Activated CD4-positive, alpha-beta memory T cell treated with anti-CD3 and anti-CD28 coated beads, Interleukin-2, amount 10 ng/mL, durations not matched to agents 7 days and 5 days (primary cell): Measurements from ENCODE around the gene TMEM168. TPM values are rescaled to one million over a fixed set of nuclear protein-coding genes. Genes with fewer than 3 reads are reported as not detected.
A peak's percentile ranks its signal among the peaks of the same experiment; 100 is the strongest.
"Not testable (repeated sequence)": the region's sequence is repeated elsewhere in the genome, so short reads cannot be mapped to it uniquely, and the experiment has no call there.

ENCODE experiments used
- CTCF ChIA-PET: fragments of 350-600 bp; sonication (Branson Sonifier 250); formaldehyde crosslinking; loops from one replicate; lab custom pipeline; 2021; ENCODE audit warnings: antibody characterized with exemption, inconsistent platforms; lab: Charles Lee
- POLR2A ChIA-PET: fragments of 350-600 bp; sonication (Branson Sonifier 250); formaldehyde crosslinking; loops from one replicate; lab custom pipeline; 2021; ENCODE audit warnings: antibody characterized with exemption; lab: Charles Lee
- DNase-seq: peaks from one replicate; pipeline ENCODE4 v3.0.0-alpha.2; 2020
- H3K27ac Mint-ChIP-seq: one replicate; pipeline ENCODE4 v1.8.0; 2021; ENCODE audit warnings: mild to moderate bottlenecking, mixed read lengths
- H3K27me3 Mint-ChIP-seq: one replicate; pipeline ENCODE4 v1.8.0; 2021; ENCODE audit warnings: mixed read lengths
- H3K36me3 Mint-ChIP-seq: one replicate; pipeline ENCODE4 v1.8.0; 2021; ENCODE audit warnings: low read depth, mixed read lengths
- H3K4me1 Mint-ChIP-seq: one replicate; pipeline ENCODE4 v1.8.0; 2021; ENCODE audit warnings: mixed read lengths
- H3K4me3 Mint-ChIP-seq: one replicate; pipeline ENCODE4 v1.8.0; 2021; ENCODE audit warnings: mild to moderate bottlenecking, mixed read lengths
- H3K9me3 Mint-ChIP-seq: one replicate; pipeline ENCODE4 v1.8.0; 2021; ENCODE audit warnings: mixed read lengths
- total RNA-seq, 2 experiments: library from RNA; stranded (reverse); gene quantifications; one replicate each; pipeline ENCODE4 v1.2.3, GENCODE V29; 2021

TMEM168 gene, protein sequence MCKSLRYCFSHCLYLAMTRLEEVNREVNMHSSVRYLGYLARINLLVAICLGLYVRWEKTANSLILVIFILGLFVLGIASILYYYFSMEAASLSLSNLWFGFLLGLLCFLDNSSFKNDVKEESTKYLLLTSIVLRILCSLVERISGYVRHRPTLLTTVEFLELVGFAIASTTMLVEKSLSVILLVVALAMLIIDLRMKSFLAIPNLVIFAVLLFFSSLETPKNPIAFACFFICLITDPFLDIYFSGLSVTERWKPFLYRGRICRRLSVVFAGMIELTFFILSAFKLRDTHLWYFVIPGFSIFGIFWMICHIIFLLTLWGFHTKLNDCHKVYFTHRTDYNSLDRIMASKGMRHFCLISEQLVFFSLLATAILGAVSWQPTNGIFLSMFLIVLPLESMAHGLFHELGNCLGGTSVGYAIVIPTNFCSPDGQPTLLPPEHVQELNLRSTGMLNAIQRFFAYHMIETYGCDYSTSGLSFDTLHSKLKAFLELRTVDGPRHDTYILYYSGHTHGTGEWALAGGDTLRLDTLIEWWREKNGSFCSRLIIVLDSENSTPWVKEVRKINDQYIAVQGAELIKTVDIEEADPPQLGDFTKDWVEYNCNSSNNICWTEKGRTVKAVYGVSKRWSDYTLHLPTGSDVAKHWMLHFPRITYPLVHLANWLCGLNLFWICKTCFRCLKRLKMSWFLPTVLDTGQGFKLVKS
- 10 to 100 TPM; 15.3 to 19.5 TPM for total RNA-seq

DNA sequence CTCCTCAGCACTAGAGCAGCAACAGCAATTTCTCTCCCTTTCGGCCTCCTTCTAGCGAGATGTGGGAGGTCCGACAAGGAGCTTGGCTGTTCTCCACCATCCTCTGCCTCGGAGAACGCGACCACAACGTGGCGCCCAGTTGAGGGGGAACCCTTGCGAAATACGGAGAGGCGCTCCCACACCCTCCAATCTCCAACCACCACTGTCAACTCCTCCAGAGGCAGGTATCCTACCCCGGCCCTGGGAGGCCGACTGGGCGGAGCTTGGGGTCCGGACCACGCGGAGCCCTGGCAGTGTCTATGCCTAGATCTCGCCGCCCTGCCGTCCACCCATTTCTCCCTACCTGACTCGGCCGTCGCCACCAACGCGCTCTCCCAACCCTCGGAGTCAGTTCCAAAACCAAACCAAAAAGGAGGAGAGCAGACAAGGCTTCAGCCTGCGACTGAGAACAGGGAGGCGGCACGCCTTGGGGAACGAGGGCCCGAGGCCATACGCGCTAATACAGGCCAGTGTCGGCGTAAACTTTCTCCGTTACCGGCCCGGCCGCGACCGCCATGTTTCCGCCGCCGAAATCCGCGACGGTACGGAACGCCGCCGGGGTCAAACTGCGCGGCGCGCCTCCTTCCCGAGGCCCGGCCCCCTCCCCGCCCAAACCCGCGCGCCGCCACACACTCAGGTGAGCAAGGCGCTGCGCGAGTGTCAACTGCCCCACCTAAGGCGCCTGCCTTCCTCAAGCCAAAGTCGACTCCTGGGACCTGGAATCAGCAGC, at the start of gene TMEM168:
Gene TMEM168 (minus strand): TSS at position 577 of the 769 bp plus-strand sequence. CDS start 5,568 bp downstream, outside the sequence.
- Mint-ChIP-seq H3K9me3 (no peaks in the 10 kb centered on the region), H3K4me3 (peak within 1 kb of the TSS; percentile 95), H3K4me1 (peaks cover 40% of the 10 kb centered on the region), H3K36me3 (peaks cover 12% of the 10 kb centered on the region), H3K27ac (peak within 1 kb of the TSS; percentile 85), H3K27me3 (no peaks in the 10 kb centered on the region)
- ChIA-PET POLR2A (interaction anchor here (0.8 to 1.7 kb wide), 4 partner anchors 16 to 339 kb away, joined by 3 to 5 read pairs (median 4); a partner anchor contains a TSS), CTCF (no interaction called here)
- DNase-seq = peak; percentile 87

DNA sequence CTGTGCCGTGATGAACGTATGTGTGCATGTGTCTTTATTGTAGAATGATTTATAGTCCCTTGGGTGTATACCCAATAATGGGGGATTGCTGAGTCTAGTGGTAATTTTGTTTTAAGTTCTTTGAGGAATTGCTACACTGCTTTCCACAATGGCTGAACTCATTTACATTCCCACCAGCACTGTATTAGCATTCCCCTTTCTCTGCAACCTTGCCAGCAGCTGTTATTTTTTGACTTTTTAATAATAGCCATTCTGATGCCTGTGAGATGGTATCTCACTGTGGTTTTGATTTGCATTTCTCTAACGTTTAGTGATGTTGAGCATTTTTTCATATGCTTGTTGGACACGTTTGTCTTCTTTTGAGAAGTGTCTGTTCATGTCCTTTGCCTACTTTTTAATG, 45.7 kb upstream of the TMEM168 start:
- DNase-seq, H3K4me1 Mint-ChIP-seq, H3K27me3 Mint-ChIP-seq, H3K4me3 Mint-ChIP-seq, CTCF ChIA-PET, H3K27ac Mint-ChIP-seq: not testable (repeated sequence)
- POLR2A ChIA-PET = interaction anchor here (1.3 kb wide), 1 partner anchor 11 kb away, joined by 3 read pairs; no protein-coding TSS in a partner anchor
- Mint-ChIP-seq H3K9me3 (peaks cover 11% of the 10 kb centered on the region), H3K36me3 (peaks cover 13% of the 10 kb centered on the region)

DNA sequence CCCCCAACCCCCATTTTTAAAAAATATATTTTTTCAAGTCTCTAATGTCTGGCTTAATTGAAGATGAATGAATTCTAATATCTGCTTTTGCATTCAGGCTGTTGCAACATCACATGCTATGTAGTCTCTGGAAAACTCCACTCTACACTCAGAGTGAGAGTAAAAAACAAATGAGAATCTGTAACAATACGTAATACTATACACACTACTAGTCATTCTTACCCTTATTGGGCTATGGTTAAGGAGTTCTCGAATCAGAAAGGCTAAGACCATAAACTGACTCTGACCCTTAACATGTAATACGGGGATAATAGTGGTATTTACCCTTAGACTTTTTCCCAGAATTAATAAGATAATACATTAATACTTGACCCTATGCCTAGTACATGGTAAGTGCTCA, 42.9 kb upstream of the TMEM168 start:
- H3K27ac Mint-ChIP-seq = no peak overlapping the region
- no peak overlapping the region for H3K4me3 Mint-ChIP-seq
- peaks cover 33% of the 10 kb centered on the region for H3K36me3 Mint-ChIP-seq
- no peak for DNase-seq
- H3K27me3 Mint-ChIP-seq = no peaks in the 10 kb centered on the region
- POLR2A ChIA-PET = no interaction called here
- H3K4me1 Mint-ChIP-seq = peaks cover 2% of the 10 kb centered on the region
- CTCF ChIA-PET = no interaction called here
- H3K9me3 Mint-ChIP-seq = peaks cover 24% of the 10 kb centered on the region

DNA sequence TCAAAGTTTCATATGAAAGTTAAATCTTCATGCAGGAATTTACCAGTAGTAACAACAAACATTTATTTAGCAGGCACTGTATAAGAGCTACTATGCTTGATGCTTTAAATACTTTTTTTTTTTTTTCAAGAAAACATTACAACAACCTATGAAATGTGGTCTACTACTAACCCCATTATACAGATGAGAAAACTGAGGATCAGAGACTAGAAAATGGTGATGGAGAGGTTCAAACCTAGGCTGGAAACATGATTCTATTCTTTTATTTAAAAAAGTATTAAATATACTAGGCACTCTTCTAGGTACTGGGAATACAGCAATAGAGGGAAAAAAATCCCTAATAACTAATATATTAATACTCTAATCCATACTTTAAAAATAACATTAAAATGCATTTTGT, 40.6 kb upstream of the TMEM168 start:
- no peak for DNase-seq
- no peaks in the 10 kb centered on the region for H3K27me3 Mint-ChIP-seq
- H3K9me3 Mint-ChIP-seq = peaks cover 19% of the 10 kb centered on the region
- H3K4me1 Mint-ChIP-seq = peaks cover 2% of the 10 kb centered on the region
- ChIA-PET CTCF (no interaction called here), POLR2A (no interaction called here)
- no peak overlapping the region for H3K4me3 Mint-ChIP-seq
- no peak overlapping the region for H3K27ac Mint-ChIP-seq
- peaks cover 30% of the 10 kb centered on the region for H3K36me3 Mint-ChIP-seq

DNA sequence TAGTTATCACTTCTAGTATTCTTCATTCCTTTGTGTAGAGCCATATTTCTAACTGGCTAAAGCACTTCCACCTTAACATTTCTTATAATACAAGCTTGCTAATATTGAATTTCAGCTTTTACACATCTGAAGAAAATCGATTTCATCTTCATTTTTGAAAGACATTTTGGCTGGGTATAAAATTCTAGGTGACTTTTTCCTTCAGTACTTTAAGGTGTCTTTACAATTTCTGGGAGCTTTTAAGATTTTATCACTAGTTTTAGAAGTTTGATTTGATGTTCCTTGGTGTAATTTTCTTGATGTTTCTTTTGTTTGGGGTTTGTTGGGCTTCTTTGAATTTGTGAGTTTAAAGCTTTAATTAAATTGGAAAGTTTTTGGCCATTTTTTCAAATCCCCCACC, 38.5 kb upstream of the TMEM168 start:
- Mint-ChIP-seq H3K4me1 (peaks cover 2% of the 10 kb centered on the region), H3K27ac (no peak overlapping the region), H3K9me3 (peaks cover 15% of the 10 kb centered on the region), H3K27me3 (no peaks in the 10 kb centered on the region), H3K36me3 (peaks cover 30% of the 10 kb centered on the region), H3K4me3 (no peak overlapping the region)
- CTCF ChIA-PET = no interaction called here
- POLR2A ChIA-PET = no interaction called here
- no peak for DNase-seq

DNA sequence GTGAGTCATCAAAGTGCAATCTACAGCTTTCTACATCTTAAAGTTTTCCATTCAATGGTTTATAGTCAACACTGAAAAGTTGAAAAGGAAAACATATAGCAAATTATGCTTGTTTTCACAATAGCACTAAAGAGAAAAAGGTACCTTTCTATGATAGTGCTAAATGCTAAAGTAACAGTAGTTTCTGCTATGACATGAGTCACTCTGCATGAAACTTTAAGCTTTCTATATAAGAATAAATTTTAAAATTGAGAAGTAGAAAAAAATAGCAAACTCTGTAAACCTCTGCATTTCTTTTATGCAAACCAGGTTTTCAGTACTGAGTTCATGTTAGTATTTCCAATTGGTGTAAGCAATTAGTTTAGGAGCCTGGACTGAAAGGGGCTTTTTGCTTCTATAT, 31.2 kb upstream of the TMEM168 start:
- H3K27me3 Mint-ChIP-seq = no peaks in the 10 kb centered on the region
- CTCF ChIA-PET = no interaction called here
- peaks cover 3% of the 10 kb centered on the region for H3K36me3 Mint-ChIP-seq

DNA sequence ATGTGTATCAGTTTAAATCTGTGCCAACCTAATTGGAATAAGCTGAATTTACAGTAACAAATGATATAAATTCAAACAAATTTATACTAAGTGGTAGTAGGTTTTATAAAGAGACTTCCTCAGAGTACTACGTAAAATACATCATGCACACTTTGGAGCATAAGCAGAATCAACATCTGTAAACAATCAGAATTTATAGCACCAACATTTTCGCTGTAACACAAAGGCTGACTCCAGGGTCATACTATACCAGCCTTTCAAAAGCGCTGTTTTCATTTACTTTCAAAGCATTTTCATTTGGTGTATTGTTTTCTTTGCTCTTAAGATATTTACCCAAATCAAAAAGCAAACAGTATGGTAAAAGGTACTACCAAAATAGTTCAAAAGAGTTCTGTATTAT, 29.3 kb upstream of the TMEM168 start:
- Mint-ChIP-seq H3K9me3 (peaks cover 5% of the 10 kb centered on the region), H3K27me3 (no peaks in the 10 kb centered on the region), H3K27ac (no peak overlapping the region), H3K4me1 (no peaks in the 10 kb centered on the region), H3K36me3 (peaks cover 3% of the 10 kb centered on the region), H3K4me3 (no peak overlapping the region)
- CTCF ChIA-PET = no interaction called here
- POLR2A ChIA-PET = no interaction called here
- no peak for DNase-seq

More for the DNA sequence above, 31.2 kb upstream of the TMEM168 start:
- DNase-seq = no peak
- H3K4me1 Mint-ChIP-seq = no peaks in the 10 kb centered on the region
- H3K27ac Mint-ChIP-seq = no peak overlapping the region
- no peak overlapping the region for H3K4me3 Mint-ChIP-seq
- POLR2A ChIA-PET = no interaction called here
- H3K9me3 Mint-ChIP-seq = peaks cover 5% of the 10 kb centered on the region

DNA sequence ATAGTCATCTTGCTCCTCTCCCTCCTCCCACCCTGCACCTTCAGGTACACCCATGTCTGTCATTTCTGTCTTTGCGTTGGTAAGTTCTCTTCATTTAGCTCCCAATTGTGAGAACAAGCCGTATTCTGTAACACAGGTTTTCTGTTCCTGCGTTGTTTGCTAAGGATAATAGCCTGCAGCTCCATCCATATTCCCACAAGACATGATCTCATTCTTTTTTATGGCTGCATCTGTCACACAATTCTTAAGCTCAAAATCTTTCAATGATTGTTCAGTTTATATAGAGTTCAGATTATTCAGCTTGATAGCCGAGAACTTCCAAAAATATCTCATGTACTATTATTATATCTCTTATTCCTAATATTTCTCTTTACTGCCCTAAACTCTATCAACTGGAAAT, 16.0 kb upstream of the TMEM168 start:
- POLR2A ChIA-PET = interaction anchor here (2.0 kb wide), 1 partner anchor 17 kb away, joined by 5 read pairs; the partner anchor contains the start of gene TMEM168
- Mint-ChIP-seq H3K36me3 (no peaks in the 10 kb centered on the region), H3K9me3 (no peaks in the 10 kb centered on the region), H3K4me1 (no peaks in the 10 kb centered on the region), H3K4me3 (no peak overlapping the region), H3K27me3 (peaks cover 9% of the 10 kb centered on the region), H3K27ac (no peak overlapping the region)
- DNase-seq = no peak
- CTCF ChIA-PET = no interaction called here

DNA sequence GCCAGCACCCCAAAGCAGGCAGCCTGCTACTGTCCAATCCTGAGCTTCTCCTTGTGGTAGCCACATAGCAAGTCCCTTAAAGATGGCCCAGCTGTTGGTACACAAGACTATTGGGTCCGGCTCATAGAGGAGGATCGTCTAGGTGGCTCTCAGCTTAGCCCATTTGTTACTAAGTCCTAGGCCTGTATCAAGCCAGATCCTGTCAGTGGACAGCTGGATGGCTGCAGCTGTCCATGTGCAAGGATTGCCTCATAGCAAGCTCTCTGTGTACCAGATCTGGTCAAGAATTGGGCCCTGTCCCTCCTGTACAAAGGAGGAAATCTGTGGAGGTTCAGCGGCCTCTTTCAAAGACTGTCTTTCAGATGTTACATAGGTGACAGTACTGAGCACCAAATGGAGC, 12.2 kb upstream of the TMEM168 start:
- CTCF ChIA-PET = no interaction called here
- no peak for DNase-seq
- Mint-ChIP-seq H3K4me3 (no peak overlapping the region), H3K27me3 (peaks cover 6% of the 10 kb centered on the region), H3K27ac (no peak overlapping the region), H3K4me1 (no peaks in the 10 kb centered on the region), H3K9me3 (no peaks in the 10 kb centered on the region), H3K36me3 (no peaks in the 10 kb centered on the region)
- POLR2A ChIA-PET = no interaction called here

DNA sequence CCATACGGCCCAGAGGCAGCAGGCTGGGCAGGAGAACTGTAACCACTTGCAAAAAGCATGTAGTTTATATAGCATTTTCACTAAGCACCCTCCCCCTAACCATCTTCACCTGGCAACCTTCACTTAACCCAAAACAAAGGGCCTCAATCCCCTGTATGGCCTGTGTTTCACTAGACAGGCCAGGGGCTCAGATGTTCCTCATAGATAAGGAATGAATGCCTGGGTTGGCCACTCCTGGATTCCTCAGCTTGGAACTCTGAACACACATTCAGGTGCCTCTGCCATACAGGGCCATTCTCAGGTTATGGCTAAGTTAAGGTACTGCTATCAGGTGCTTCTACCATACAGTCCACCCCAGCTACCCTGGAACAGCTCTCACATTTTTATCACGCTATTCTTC, 10.3 kb upstream of the TMEM168 start:
- Mint-ChIP-seq H3K4me3 (no peak overlapping the region), H3K4me1 (no peaks in the 10 kb centered on the region), H3K36me3 (no peaks in the 10 kb centered on the region), H3K9me3 (no peaks in the 10 kb centered on the region), H3K27me3 (no peaks in the 10 kb centered on the region), H3K27ac (no peak overlapping the region)
- ChIA-PET CTCF (no interaction called here), POLR2A (no interaction called here)
- no peak for DNase-seq

DNA sequence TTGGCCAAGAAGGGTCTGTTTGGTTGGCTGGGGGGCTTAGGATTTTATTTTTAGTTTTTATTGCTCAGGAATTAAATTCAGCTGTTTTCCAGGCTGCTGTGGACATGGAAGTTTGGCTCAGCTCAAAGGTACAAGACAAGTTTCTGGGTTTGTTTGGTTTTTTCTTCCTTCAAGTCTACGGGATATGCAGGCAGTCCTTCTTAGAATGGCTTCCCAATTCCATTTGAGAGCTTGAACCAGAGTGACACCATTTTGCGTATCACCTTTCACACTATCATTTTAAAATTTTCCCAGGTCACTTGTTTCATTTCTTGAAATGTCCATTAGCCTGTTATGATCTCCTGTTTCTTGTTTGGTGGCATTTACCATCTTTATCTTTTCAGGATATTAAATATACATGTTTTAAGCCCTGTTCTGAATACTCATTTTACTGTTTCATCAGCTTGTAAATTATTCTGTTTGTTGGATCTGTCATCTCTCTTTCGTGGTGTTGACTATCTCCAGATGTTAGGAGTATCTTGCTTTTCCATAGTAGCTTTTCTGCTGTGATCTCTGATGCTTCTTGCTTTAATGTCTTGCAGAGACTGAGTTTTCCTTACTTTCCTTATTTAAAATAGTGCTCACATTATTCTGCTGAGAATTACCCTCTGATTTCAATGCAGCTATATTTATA, 9.4 kb upstream of the TMEM168 start:
- Mint-ChIP-seq H3K27ac (no peak overlapping the region), H3K36me3 (no peaks in the 10 kb centered on the region), H3K4me3 (no peak overlapping the region), H3K9me3 (no peaks in the 10 kb centered on the region), H3K4me1 (peaks cover under 1% of the 10 kb centered on the region), H3K27me3 (no peaks in the 10 kb centered on the region)
- DNase-seq = no peak
- ChIA-PET POLR2A (interaction anchor here (1.7 kb wide), 1 partner anchor 348 kb away, joined by 4 read pairs; no protein-coding TSS in a partner anchor), CTCF (no interaction called here)

DNA sequence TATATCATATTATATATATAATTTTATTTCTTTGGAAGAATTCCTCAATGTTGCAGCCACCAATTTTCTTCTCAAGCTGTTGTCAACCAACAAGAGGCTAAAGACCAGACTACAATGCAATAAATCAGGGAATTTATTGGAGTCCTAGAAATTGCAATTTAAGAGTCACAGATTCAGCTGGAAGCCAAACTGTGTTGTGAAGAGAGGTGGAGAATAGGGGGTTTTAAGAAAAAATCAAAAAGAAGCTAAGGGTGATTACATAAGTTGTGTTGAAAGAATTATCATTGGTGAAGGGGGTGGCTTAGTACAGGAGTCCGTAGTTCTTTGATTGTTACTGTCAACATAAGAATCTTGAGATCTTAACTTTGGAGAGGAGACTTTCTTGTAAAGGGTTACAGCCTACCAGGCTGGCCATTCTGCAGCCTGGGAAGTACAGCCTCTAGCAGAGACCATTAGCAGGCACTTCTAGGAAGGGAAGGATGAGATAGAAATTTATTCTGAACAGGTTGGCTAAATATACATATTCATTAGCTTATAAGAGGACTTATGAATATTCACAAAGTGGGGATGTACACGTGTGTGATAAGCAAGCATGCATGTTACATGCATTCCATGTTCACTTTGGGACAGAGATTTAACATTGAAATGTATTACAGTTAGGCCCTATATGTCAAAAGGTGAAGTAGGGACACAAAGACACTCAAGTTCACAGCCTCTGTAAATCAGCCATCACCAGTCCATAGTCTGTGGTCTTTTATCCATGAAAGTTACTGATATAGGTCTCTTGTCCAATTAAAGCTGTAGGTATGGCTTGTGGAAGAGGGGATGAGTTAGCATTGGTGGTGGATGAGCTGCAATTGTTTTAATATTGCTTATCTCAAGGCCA, 8.3 kb upstream of the TMEM168 start:
- CTCF ChIA-PET = no interaction called here
- no peaks in the 10 kb centered on the region for H3K36me3 Mint-ChIP-seq
- no peaks in the 10 kb centered on the region for H3K27me3 Mint-ChIP-seq
- POLR2A ChIA-PET = interaction anchor here (1.7 kb wide), 1 partner anchor 347 kb away, joined by 4 read pairs; no protein-coding TSS in a partner anchor
- H3K9me3 Mint-ChIP-seq = no peaks in the 10 kb centered on the region
- no peak overlapping the region for H3K27ac Mint-ChIP-seq
- DNase-seq = no peak
- H3K4me3 Mint-ChIP-seq = no peak overlapping the region
- H3K4me1 Mint-ChIP-seq = peaks cover 6% of the 10 kb centered on the region
